ENCODE results near the gene CA10.

GRCh38 chr17:51891936-51892335 lies 266.6 kb downstream of the CA10 start:
- TF ChIP-seq CTCF (IDR thresholded peaks at IDR 0.05; ENCODE audit: insufficient read depth, low read length) (no peak), POLR2AphosphoS5 (IDR thresholded peaks at IDR 0.05; ENCODE audit: low read depth) (no peak), GABPA (IDR thresholded peaks at IDR 0.05; ENCODE audit: low read depth) (no peak), REST (IDR thresholded peaks at IDR 0.05; ENCODE audit: insufficient replicate concordance, low read depth) (no peak)

Data from HL-60 (cell line).